ENCODE measurements around the gene ATXN7. TPM values are rescaled to one million over a fixed set of nuclear protein-coding genes. Genes with fewer than 3 reads are reported as not detected.

ATXN7 gene
- total RNA-seq, 1 donor from 2014 or later = 28.7 TPM

DNA sequence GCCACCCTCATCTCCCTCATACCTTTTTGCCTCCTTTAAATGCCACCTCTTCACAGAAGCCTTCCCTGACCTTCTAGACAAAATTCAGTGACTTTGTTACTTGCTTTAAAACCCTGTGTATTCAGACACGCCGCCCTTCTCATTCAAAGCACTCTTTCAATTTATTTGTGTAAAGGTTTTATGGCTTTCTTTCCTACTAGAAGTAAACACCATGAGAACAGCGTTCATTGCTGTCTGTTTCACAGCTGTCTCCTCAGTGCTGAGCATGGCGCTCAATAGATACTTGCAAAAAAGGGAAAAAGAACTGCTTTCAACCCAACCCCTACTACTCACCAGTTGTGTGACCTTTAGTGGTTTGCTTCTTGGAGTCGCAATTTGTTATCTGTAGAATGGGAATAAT is 17.0 kb downstream of the ATXN7 start:
- DNase-seq (ENCODE audit: low spot score in 2 of 2, unreplicated experiment in 2 of 2) = no peak

GRCh38 chr3:63886858-63887257 is 23.2 kb downstream of the ATXN7 start:
- Mint-ChIP-seq H3K36me3 (peaks cover 2% of the 10 kb centered on the region), H3K27ac (no peak overlapping the region), H3K9me3 (no peaks in the 10 kb centered on the region), H3K27me3 (ENCODE audit: low read depth) (no peaks in the 10 kb centered on the region), H3K4me1 (peaks cover 5% of the 10 kb centered on the region), H3K4me3 (no peak overlapping the region)
- no peak for DNase-seq (ENCODE audit: low spot score in 2 of 2, unreplicated experiment in 2 of 2)
- TF ChIP-seq, protein P1, sequence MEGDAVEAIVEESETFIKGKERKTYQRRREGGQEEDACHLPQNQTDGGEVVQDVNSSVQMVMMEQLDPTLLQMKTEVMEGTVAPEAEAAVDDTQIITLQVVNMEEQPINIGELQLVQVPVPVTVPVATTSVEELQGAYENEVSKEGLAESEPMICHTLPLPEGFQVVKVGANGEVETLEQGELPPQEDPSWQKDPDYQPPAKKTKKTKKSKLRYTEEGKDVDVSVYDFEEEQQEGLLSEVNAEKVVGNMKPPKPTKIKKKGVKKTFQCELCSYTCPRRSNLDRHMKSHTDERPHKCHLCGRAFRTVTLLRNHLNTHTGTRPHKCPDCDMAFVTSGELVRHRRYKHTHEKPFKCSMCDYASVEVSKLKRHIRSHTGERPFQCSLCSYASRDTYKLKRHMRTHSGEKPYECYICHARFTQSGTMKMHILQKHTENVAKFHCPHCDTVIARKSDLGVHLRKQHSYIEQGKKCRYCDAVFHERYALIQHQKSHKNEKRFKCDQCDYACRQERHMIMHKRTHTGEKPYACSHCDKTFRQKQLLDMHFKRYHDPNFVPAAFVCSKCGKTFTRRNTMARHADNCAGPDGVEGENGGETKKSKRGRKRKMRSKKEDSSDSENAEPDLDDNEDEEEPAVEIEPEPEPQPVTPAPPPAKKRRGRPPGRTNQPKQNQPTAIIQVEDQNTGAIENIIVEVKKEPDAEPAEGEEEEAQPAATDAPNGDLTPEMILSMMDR (IDR thresholded peaks at IDR 0.05; ENCODE audit: unreplicated experiment) = no peak

More for the DNA sequence above, 17.0 kb downstream of the ATXN7 start:
- Mint-ChIP-seq H3K36me3 (no peaks in the 10 kb centered on the region), H3K4me1 (peaks cover 28% of the 10 kb centered on the region), H3K27ac (no peak overlapping the region), H3K27me3 (ENCODE audit: low read depth) (no peaks in the 10 kb centered on the region), H3K4me3 (no peak overlapping the region), H3K9me3 (no peaks in the 10 kb centered on the region)
- TF ChIP-seq, protein P1 (IDR thresholded peaks at IDR 0.05; ENCODE audit: unreplicated experiment) = no peak

GRCh38 chr3:63891518-63891917 is 27.9 kb downstream of the ATXN7 start:
- no peaks in the 10 kb centered on the region for H3K27me3 Mint-ChIP-seq (ENCODE audit: low read depth)
- TF ChIP-seq, protein P1 (IDR thresholded peaks at IDR 0.05; ENCODE audit: unreplicated experiment) = no peak
- no peak overlapping the region for H3K4me3 Mint-ChIP-seq
- DNase-seq (ENCODE audit: low spot score in 2 of 2, unreplicated experiment in 2 of 2) = no peak
- peaks cover 2% of the 10 kb centered on the region for H3K36me3 Mint-ChIP-seq
- no peak overlapping the region for H3K27ac Mint-ChIP-seq
- H3K9me3 Mint-ChIP-seq = no peaks in the 10 kb centered on the region
- no peaks in the 10 kb centered on the region for H3K4me1 Mint-ChIP-seq

DNA sequence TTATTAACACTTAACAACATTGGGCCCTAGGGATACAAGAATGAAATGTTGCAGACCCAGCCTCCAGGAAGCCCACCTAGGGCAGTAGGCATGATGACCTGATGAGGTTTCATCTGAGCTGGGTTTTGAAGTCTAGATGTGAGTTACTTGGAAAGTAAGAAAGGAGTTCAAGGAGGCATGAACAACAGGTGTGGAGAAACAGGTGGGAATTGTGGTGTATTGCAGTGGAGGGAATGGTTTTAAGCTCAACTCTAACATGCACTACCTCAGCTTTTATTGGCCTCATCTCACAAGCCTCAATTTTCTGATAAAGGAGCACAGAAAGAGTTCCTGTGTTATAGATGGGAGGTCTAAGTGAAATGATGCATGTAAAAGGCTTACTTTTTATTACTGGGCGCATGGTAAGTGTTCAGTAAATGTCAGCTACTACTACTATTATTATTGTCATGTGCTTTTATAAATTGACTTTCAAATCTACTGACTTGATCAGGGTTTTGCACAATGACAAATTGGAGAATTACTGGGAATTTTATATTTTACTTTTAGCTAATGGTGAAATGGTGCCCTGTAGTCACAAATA is 29.2 kb downstream of the ATXN7 start:
- no peaks in the 10 kb centered on the region for H3K27me3 Mint-ChIP-seq (ENCODE audit: low read depth)
- DNase-seq (ENCODE audit: low spot score in 2 of 2, unreplicated experiment in 2 of 2) = no peak
- peaks cover 2% of the 10 kb centered on the region for H3K36me3 Mint-ChIP-seq
- H3K4me1 Mint-ChIP-seq = peaks cover 4% of the 10 kb centered on the region
- no peak overlapping the region for H3K4me3 Mint-ChIP-seq
- no peaks in the 10 kb centered on the region for H3K9me3 Mint-ChIP-seq
- no peak overlapping the region for H3K27ac Mint-ChIP-seq
- TF ChIP-seq, protein P1 (IDR thresholded peaks at IDR 0.05; ENCODE audit: unreplicated experiment) = no peak

- Mint-ChIP-seq H3K27ac (no peak overlapping the region), H3K9me3 (no peaks in the 10 kb centered on the region), H3K27me3 (ENCODE audit: low read depth) (no peaks in the 10 kb centered on the region), H3K36me3 (peaks cover 13% of the 10 kb centered on the region), H3K4me1 (peaks cover 7% of the 10 kb centered on the region), H3K4me3 (no peak overlapping the region)
- DNase-seq (ENCODE audit: low spot score in 2 of 2, unreplicated experiment in 2 of 2) = no peak
- TF ChIP-seq, protein P1 (IDR thresholded peaks at IDR 0.05; ENCODE audit: unreplicated experiment) = no peak
These were observed 31.9 kb downstream of the ATXN7 start for GRCh38 chr3:63895422-63896189.
